Measurements from ENCODE around the gene SKIC2.
"Not testable (repeated sequence)": the region's sequence is repeated elsewhere in the genome, so short reads cannot be mapped to it uniquely, and the experiment has no call there.

The SKIC2 gene

DNA sequence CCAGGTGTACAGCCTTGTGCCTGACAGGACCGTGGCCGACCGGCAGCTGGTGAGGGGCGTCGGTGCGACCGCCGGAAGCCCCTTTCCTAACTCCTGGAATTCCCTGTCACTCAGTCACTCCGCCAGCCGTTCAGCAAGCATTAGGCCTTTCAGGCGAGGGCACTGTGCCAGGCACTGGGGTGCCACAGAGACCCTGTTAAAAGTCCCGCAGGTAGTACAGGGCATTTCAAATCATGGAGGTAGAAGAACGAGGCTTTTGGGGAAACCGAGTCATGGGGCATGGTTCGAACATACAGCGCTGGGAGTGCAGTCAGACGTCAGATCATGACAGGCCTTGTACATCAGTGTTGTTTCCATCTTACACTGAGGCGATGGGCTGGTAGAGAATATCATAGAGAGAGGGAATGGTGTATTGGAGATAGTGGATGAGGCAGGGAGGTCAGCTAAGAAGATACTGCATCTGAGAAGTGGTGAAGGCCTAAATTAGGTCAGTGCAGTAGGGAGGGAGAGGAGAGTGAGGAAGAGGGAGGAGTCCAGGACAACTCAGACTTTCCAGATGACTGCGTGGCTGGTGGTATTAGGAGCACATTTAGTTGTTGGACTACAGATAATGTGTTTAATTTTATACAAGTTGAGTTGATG lies 13.9 kb downstream of the SKIC2 start:
- DNase-seq (ENCODE audit: low read depth in 1 of 2, low spot score in 1 of 2): no peak
- Histone ChIP-seq H3K27me3 (ENCODE audit: insufficient read depth, poor library complexity, severe bottlenecking) (no peaks in the 10 kb centered on the region), H3K4me3 (replicated peaks; ENCODE audit: insufficient read depth, low read length) (peak overlapping the region; percentile 82), H3K27ac (replicated peaks) (peak overlapping the region; percentile 93)
- TF ChIP-seq, protein P1, sequence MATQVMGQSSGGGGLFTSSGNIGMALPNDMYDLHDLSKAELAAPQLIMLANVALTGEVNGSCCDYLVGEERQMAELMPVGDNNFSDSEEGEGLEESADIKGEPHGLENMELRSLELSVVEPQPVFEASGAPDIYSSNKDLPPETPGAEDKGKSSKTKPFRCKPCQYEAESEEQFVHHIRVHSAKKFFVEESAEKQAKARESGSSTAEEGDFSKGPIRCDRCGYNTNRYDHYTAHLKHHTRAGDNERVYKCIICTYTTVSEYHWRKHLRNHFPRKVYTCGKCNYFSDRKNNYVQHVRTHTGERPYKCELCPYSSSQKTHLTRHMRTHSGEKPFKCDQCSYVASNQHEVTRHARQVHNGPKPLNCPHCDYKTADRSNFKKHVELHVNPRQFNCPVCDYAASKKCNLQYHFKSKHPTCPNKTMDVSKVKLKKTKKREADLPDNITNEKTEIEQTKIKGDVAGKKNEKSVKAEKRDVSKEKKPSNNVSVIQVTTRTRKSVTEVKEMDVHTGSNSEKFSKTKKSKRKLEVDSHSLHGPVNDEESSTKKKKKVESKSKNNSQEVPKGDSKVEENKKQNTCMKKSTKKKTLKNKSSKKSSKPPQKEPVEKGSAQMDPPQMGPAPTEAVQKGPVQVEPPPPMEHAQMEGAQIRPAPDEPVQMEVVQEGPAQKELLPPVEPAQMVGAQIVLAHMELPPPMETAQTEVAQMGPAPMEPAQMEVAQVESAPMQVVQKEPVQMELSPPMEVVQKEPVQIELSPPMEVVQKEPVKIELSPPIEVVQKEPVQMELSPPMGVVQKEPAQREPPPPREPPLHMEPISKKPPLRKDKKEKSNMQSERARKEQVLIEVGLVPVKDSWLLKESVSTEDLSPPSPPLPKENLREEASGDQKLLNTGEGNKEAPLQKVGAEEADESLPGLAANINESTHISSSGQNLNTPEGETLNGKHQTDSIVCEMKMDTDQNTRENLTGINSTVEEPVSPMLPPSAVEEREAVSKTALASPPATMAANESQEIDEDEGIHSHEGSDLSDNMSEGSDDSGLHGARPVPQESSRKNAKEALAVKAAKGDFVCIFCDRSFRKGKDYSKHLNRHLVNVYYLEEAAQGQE (IDR thresholded peaks at IDR 0.05; ENCODE audit: insufficient replicate concordance, low read depth): no peak
- TF ChIP-seq, protein P2, sequence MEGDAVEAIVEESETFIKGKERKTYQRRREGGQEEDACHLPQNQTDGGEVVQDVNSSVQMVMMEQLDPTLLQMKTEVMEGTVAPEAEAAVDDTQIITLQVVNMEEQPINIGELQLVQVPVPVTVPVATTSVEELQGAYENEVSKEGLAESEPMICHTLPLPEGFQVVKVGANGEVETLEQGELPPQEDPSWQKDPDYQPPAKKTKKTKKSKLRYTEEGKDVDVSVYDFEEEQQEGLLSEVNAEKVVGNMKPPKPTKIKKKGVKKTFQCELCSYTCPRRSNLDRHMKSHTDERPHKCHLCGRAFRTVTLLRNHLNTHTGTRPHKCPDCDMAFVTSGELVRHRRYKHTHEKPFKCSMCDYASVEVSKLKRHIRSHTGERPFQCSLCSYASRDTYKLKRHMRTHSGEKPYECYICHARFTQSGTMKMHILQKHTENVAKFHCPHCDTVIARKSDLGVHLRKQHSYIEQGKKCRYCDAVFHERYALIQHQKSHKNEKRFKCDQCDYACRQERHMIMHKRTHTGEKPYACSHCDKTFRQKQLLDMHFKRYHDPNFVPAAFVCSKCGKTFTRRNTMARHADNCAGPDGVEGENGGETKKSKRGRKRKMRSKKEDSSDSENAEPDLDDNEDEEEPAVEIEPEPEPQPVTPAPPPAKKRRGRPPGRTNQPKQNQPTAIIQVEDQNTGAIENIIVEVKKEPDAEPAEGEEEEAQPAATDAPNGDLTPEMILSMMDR (IDR thresholded peaks at IDR 0.05; ENCODE audit: insufficient read depth, low read length): no peak
- TF ChIP-seq POLR2AphosphoS5 (IDR thresholded peaks at IDR 0.05; ENCODE audit: low read depth): no peak
- TF ChIP-seq SPI1 (IDR thresholded peaks at IDR 0.05; ENCODE audit: borderline replicate concordance, low read depth): no peak
- no peak for TF ChIP-seq GABPA (IDR thresholded peaks at IDR 0.05; ENCODE audit: low read depth)

DNA sequence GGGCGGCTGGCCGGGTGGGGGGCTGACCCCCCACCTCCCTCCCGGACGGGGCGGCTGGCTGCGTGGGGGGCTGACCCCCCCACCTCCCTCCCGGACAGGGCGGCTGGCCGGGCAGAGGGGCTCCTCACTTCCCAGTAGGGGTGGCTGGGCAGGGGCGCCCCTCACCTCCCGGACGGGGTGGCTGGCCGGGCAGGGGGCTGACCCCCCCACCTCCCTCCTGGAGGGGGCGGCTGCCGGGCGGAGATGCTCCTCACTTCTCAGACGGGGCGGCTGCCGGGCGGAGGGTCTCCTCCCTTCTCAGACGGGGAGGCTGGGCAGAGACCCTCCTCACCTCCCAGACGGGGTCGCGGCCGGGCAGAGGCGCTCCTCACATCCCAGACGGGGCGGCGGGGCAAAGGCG lies 17.1 kb downstream of the SKIC2 start:
- DNase-seq (ENCODE audit: low read depth in 1 of 2, low spot score in 1 of 2); H3K27ac ChIP-seq (replicated peaks); H3K27me3 ChIP-seq (ENCODE audit: insufficient read depth, poor library complexity, severe bottlenecking); H3K4me3 ChIP-seq (replicated peaks; ENCODE audit: insufficient read depth, low read length): not testable (repeated sequence)

DNA sequence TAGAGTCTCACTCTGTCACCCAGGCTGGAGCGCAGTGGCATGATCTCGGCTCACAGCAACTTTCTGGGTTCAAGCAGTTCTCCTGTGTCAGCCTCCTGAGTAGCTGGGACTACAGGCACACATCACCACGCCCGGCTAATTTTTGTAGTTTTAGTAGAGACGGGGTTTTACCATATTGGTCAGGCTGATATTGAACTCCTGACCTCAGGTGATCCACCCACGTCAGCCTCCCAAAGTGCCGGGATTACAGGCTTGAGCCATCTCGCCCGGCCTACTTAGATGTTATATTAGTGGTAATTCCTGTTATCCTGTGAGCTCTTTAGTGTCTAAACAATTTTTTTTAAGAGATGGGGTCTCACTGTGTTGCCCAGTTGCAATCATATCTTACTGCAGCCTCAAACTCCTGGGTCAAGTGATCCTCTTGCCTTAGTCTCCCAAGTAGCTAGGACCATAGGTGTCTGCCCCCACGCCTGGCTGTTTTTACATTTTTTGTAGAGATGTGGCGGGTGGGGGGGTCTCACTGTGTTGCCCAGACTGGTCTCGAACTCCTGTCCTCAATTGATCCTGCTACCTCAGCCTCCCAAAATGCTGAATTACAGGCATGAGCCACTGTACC lies 18.9 kb downstream of the SKIC2 start:
- Histone ChIP-seq H3K4me3 (replicated peaks; ENCODE audit: insufficient read depth, low read length) (no peak overlapping the region), H3K27me3 (ENCODE audit: insufficient read depth, poor library complexity, severe bottlenecking) (no peaks in the 10 kb centered on the region), H3K27ac (replicated peaks) (no peak overlapping the region)
- no peak for DNase-seq (ENCODE audit: low read depth in 1 of 2, low spot score in 1 of 2)
- no peak for TF ChIP-seq GABPA (IDR thresholded peaks at IDR 0.05; ENCODE audit: low read depth)
- TF ChIP-seq POLR2AphosphoS5 (IDR thresholded peaks at IDR 0.05; ENCODE audit: low read depth): no peak

DNA sequence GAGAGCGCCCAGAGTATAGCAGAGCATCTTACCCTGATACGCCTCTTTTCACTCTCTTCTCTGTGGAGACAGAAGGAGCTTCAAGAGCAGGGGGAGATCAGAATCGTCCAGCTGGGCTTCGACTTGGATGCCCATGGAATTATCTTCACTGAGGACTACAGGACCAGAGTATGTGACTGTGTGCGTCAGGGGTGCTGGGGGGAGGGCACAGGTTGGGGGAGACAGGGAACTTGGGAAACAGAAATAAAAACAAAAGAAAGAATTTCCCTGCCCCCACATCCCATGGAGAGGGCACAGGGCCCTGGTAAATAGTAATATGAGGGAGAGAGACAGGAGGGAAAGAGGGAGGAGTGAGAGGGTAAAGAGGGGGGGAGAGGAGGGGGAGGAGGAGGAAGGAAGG lies 19.9 kb downstream of the SKIC2 start:
- Histone ChIP-seq H3K4me3 (replicated peaks; ENCODE audit: insufficient read depth, low read length) (no peak overlapping the region), H3K27ac (replicated peaks) (no peak overlapping the region), H3K27me3 (ENCODE audit: insufficient read depth, poor library complexity, severe bottlenecking) (no peaks in the 10 kb centered on the region)
- TF ChIP-seq, protein P1 (IDR thresholded peaks at IDR 0.05; ENCODE audit: insufficient replicate concordance, low read depth): no peak
- TF ChIP-seq GABPA (IDR thresholded peaks at IDR 0.05; ENCODE audit: low read depth) (no peak), SPI1 (IDR thresholded peaks at IDR 0.05; ENCODE audit: borderline replicate concordance, low read depth) (no peak), POLR2AphosphoS5 (IDR thresholded peaks at IDR 0.05; ENCODE audit: low read depth) (no peak)
- TF ChIP-seq, protein P2 (IDR thresholded peaks at IDR 0.05; ENCODE audit: insufficient read depth, low read length): no peak
- DNase-seq (ENCODE audit: low read depth in 1 of 2, low spot score in 1 of 2): no peak

All from HL-60 (cell line).